ENCODE results near the gene DNAJB6. TPM values are rescaled to one million over a fixed set of nuclear protein-coding genes. Genes with fewer than 3 reads are reported as not detected.

Gene DNAJB6
- total RNA-seq, 1 experiment from 2014 or later, result 82.5 TPM

- BruUV-seq (replicated peaks), result no TSS peak
- no peak overlapping the region for H3K27ac ChIP-seq (ENCODE audit: low read depth, low read length)
- POLR2A ChIA-PET, result no interaction called here
- no peaks in the 10 kb centered on the region for H3K79me2 ChIP-seq (ENCODE audit: insufficient read depth, low read length)
- no peak overlapping the region for H3K4me3 ChIP-seq (replicated peaks in 1 of 2; ENCODE audit: low read depth in 1 of 2, low read length in 2 of 2)
- DNase-seq (ENCODE audit: low read depth, low spot score) (no peak), ATAC-seq (no peak)
- no peak overlapping the region for H3K9ac ChIP-seq (ENCODE audit: low read length)
- H3K36me3 ChIP-seq (ENCODE audit: control insufficient read depth in 1 of 2, insufficient read depth in 2 of 2, low read length in 2 of 2), result no peaks in the 10 kb centered on the region
- no peaks in the 10 kb centered on the region for H3K9me3 ChIP-seq (ENCODE audit: control insufficient read depth in 1 of 2, insufficient read depth in 1 of 2, low read depth in 1 of 2, low read length in 2 of 2)
- CTCF ChIA-PET, result no interaction called here
- H3K9me2 ChIP-seq (ENCODE audit: insufficient read depth), result no peaks in the 10 kb centered on the region
- TF ChIP-seq ZBTB33 (IDR thresholded peaks at IDR 0.05; ENCODE audit: extremely low read depth, insufficient replicate concordance, low read length), result no peak
- no peak for TF ChIP-seq SRF (IDR thresholded peaks at IDR 0.05; ENCODE audit: low read depth)
- TF ChIP-seq RAD21 (IDR thresholded peaks at IDR 0.05; ENCODE audit: low read depth), result no peak
- TF ChIP-seq YY1 (IDR thresholded peaks at IDR 0.05; ENCODE audit: extremely low read depth, insufficient replicate concordance, low read depth, low read length), result no peak
- no peak for TF ChIP-seq REST (IDR thresholded peaks at IDR 0.05; ENCODE audit: low read depth)
- no peak for TF ChIP-seq POLR2AphosphoS5 (IDR thresholded peaks at IDR 0.05; ENCODE audit: low read depth, low read length)
- no peak for TF ChIP-seq CEBPB (IDR thresholded peaks at IDR 0.05; ENCODE audit: low read depth)
- no peak for TF ChIP-seq FOSL1 (IDR thresholded peaks at IDR 0.05; ENCODE audit: low read depth)
- TF ChIP-seq MAX (IDR thresholded peaks at IDR 0.05), result no peak
- H3K4me1 ChIP-seq (ENCODE audit: control insufficient read depth in 1 of 2, insufficient read depth in 2 of 2, low read length in 2 of 2), result peaks cover 0 to 14% of the 10 kb centered on the region in 2 experiments; a peak in 1 of 4 replicates
- H4K20me1 ChIP-seq (ENCODE audit: insufficient read depth), result no peaks in the 10 kb centered on the region
- RAD21 ChIA-PET (ENCODE audit: low non-redundant PET in 1 of 2, low total read pairs in 2 of 2, uncharacterized antibody in 2 of 2, unreplicated experiment in 2 of 2), result no interaction called here
- no peaks in the 10 kb centered on the region for H3K27me3 ChIP-seq (ENCODE audit: insufficient read depth, low read length)
- intact Hi-C loops (cut with micrococcal nuclease), result no loop called here
- H3K4me2 ChIP-seq (ENCODE audit: low read length), result no peak overlapping the region
- H2AFZ ChIP-seq (ENCODE audit: low read depth, low read length, poor library complexity, severe bottlenecking), result no peak overlapping the region
Measured at GRCh38 chr7:157320608-157320980, 16.2 kb upstream of the DNAJB6 start.
